HepG2 (cell line): ENCODE data around the gene RIOK3. TPM values are rescaled to one million over a fixed set of nuclear protein-coding genes. Genes with fewer than 3 reads are reported as not detected.

Source experiments
- AGO1 ChIP-seq: fragments of 200-400 bp; formaldehyde crosslinking; IDR thresholded peaks from 2 replicates; pipeline ENCODE4 v1.6.1; 2017; ENCODE audit warnings: mild to moderate bottlenecking, low read depth, low read length, moderate library complexity; ENCODE audit not compliant: poor library complexity, severe bottlenecking
- ATF7-NPFF ChIP-seq: sonication (generic); formaldehyde crosslinking; IDR thresholded peaks from 2 replicates; pipeline ENCODE4 v1.8.1; 2023; ENCODE audit warnings: mild to moderate bottlenecking, low read depth, missing genetic modification reagents, moderate library complexity
- BHLHE40 ChIP-seq: IDR thresholded peaks from 2 replicates; pipeline ENCODE4 v1.6.1; 2011; ENCODE audit warnings: low read length, improper control_type of control experiment
- CENPT ChIP-seq: sonication (generic); formaldehyde crosslinking; IDR thresholded peaks from 2 replicates; pipeline ENCODE4 v1.8.0; 2022; ENCODE audit warnings: low read depth, mild to moderate bottlenecking, moderate library complexity, missing genetic modification reagents
- EP300 ChIP-seq, 3 experiments: sonication (generic) in 1 of 3; formaldehyde crosslinking in 1 of 3; IDR thresholded peaks; 2 replicates each; pipeline versions ENCODE4 v1.5.1 to v1.6.1; 2011 to 2020; ENCODE audit warnings: low read depth in 2 of 3, low read length in 2 of 3, borderline replicate concordance in 1 of 3, improper control_type of control experiment in 1 of 3, mild to moderate bottlenecking in 1 of 3, missing genetic modification reagents in 1 of 3, moderate library complexity in 1 of 3
- FOXC1 ChIP-seq: sonication (generic); formaldehyde crosslinking; IDR thresholded peaks from 2 replicates; pipeline ENCODE4 v1.8.0; 2022; ENCODE audit warnings: mild to moderate bottlenecking, missing genetic modification reagents, borderline replicate concordance
- HNRNPH1 ChIP-seq: fragments of 200-400 bp; formaldehyde crosslinking; optimal IDR thresholded peaks from 2 replicates; pipeline ENCODE3; 2017; ENCODE audit warnings: mild to moderate bottlenecking, low read depth, low read length
- KLF6 ChIP-seq: IDR thresholded peaks from 2 replicates; pipeline ENCODE4 v1.8.0; 2016; ENCODE audit warnings: missing biosample characterization, missing genetic modification reagents
- LCORL ChIP-seq, 2 experiments: fragments of 450-650 bp in 1 of 2; sonication (generic) in 1 of 2; formaldehyde crosslinking in 1 of 2; IDR thresholded peaks; 2 replicates each; pipeline versions ENCODE4 v1.5.0 to v1.6.1; 2017 to 2020; ENCODE audit warnings: antibody characterized with exemption in 1 of 2, missing genetic modification reagents in 1 of 2
- MZF1 ChIP-seq: sonication (generic); formaldehyde crosslinking; IDR thresholded peaks from 2 replicates; pipeline ENCODE4 v1.8.1; 2023; ENCODE audit warnings: mild to moderate bottlenecking, missing genetic modification reagents, borderline replicate concordance
- NBN ChIP-seq: fragments of 450-650 bp; conservative IDR thresholded peaks from 2 replicates; pipeline ENCODE4 v1.6.1; 2017
- NRL ChIP-seq: sonication (generic); formaldehyde crosslinking; IDR thresholded peaks from 2 replicates; pipeline ENCODE4 v1.5.0; 2020; ENCODE audit warnings: missing genetic modification reagents, mild to moderate bottlenecking, moderate library complexity, borderline replicate concordance
- PHF21A ChIP-seq: sonication (generic); formaldehyde crosslinking; IDR thresholded peaks from 2 replicates; pipeline ENCODE4 v1.5.0; 2020; ENCODE audit warnings: mild to moderate bottlenecking, missing genetic modification reagents
- RFXAP ChIP-seq: sonication (generic); formaldehyde crosslinking; IDR thresholded peaks from 2 replicates; pipeline ENCODE4 v1.4.0; 2020; ENCODE audit warnings: missing genetic modification reagents, borderline replicate concordance
- SCMH1 ChIP-seq: sonication (generic); formaldehyde crosslinking; IDR thresholded peaks from 2 replicates; pipeline ENCODE4 v1.9.0; 2021; ENCODE audit warnings: missing genetic modification reagents, mild to moderate bottlenecking, borderline replicate concordance
- SMYD3 ChIP-seq: sonication (generic); formaldehyde crosslinking; IDR thresholded peaks from 2 replicates; pipeline ENCODE4 v1.8.1; 2023; ENCODE audit warnings: mild to moderate bottlenecking, missing genetic modification reagents
- SRSF9 ChIP-seq: fragments of 200-400 bp; formaldehyde crosslinking; IDR thresholded peaks from 2 replicates; pipeline ENCODE4 v1.6.1; 2018; ENCODE audit warnings: borderline replicate concordance, mild to moderate bottlenecking, low read depth, low read length; ENCODE audit not compliant: insufficient read depth, poor library complexity, severe bottlenecking
- TBX2 ChIP-seq: sonication (generic); formaldehyde crosslinking; IDR thresholded peaks from 2 replicates; pipeline ENCODE4 v1.5.0; 2020; ENCODE audit warnings: missing genetic modification reagents, mild to moderate bottlenecking, borderline replicate concordance
- ZBTB3 ChIP-seq: sonication (generic); formaldehyde crosslinking; IDR thresholded peaks from 2 replicates; pipeline ENCODE4 v1.4.0; 2020; ENCODE audit warnings: low read depth, mild to moderate bottlenecking, moderate library complexity, missing genetic modification reagents, borderline replicate concordance
- ZBTB42 ChIP-seq: sonication (generic); formaldehyde crosslinking; IDR thresholded peaks from 2 replicates; pipeline ENCODE4 v1.5.0; 2020; ENCODE audit warnings: mild to moderate bottlenecking, missing genetic modification reagents
- ZC3H4 ChIP-seq: sonication (generic); formaldehyde crosslinking; IDR thresholded peaks from 2 replicates; pipeline ENCODE4 v1.4.0; 2020; ENCODE audit warnings: missing genetic modification reagents, borderline replicate concordance
- ZEB1 ChIP-seq: IDR thresholded peaks from 2 replicates; pipeline ENCODE4 v1.6.1; 2012; ENCODE audit warnings: mild to moderate bottlenecking, low read depth, inconsistent platforms; ENCODE audit not compliant: insufficient replicate concordance
- ZFP36 ChIP-seq: fragments of 150-350 bp; IDR thresholded peaks from 2 replicates; pipeline ENCODE4 v1.6.1; 2018; ENCODE audit warnings: borderline replicate concordance, low read length, low read depth; ENCODE audit not compliant: partially characterized antibody
- ZNF264 ChIP-seq: sonication (generic); formaldehyde crosslinking; IDR thresholded peaks from 2 replicates; pipeline ENCODE4 v1.4.0; 2020; ENCODE audit warnings: missing genetic modification reagents
- ZNF570 ChIP-seq: sonication (generic); formaldehyde crosslinking; IDR thresholded peaks from 2 replicates; pipeline ENCODE4 v1.4.0; 2020; ENCODE audit warnings: mild to moderate bottlenecking, missing genetic modification reagents, borderline replicate concordance
- ZNF572 ChIP-seq: sonication (generic); formaldehyde crosslinking; IDR thresholded peaks from 2 replicates; pipeline ENCODE4 v1.5.1; 2020; ENCODE audit warnings: mild to moderate bottlenecking, missing genetic modification reagents
- ZNF605 ChIP-seq: sonication (generic); formaldehyde crosslinking; IDR thresholded peaks from 2 replicates; pipeline ENCODE4 v1.8.0; 2022; ENCODE audit warnings: mild to moderate bottlenecking, missing genetic modification reagents
- ZNF672 ChIP-seq: sonication (generic); formaldehyde crosslinking; IDR thresholded peaks from 2 replicates; pipeline ENCODE4 v1.8.1; 2022; ENCODE audit warnings: missing genetic modification reagents
- ZNF878 ChIP-seq: sonication (generic); formaldehyde crosslinking; IDR thresholded peaks from 2 replicates; pipeline ENCODE4 v1.8.1; 2023; ENCODE audit warnings: mild to moderate bottlenecking, missing genetic modification reagents, moderate library complexity
- polyA plus RNA-seq, 8 experiments: library from polyadenylated mRNA; depleted of rRNA in 3 of 8; stranded (reverse) in 7 of 8; unstranded in 1 of 8; fragments of >200 nt; fragmentation: Illumina TruSeq in 4 of 8; extraction: Trizol in 4 of 8; gene quantifications; 2 replicates each; pipeline versions ENCODE4 v1.2.1 to v1.2.3, GENCODE V29; 2011 to 2016; ENCODE audit warnings: low read depth in 4 of 8, missing spikeins in 1 of 8, mixed read lengths in 1 of 8; ENCODE audit not compliant: insufficient read depth in 1 of 8
- total RNA-seq, 5 experiments: library from RNA; depleted of rRNA; stranded (reverse); fragments of >200 nt; fragmentation: Illumina TruSeq; extraction: Trizol; gene quantifications; 2 replicates each; pipeline ENCODE4 v1.2.3, GENCODE V29; 2016; ENCODE audit warnings: low read depth in 1 of 5
- TF ChIP-seq, protein P1 (sequence below): sonication (generic); formaldehyde crosslinking; IDR thresholded peaks from 2 replicates; pipeline ENCODE4 v1.5.0; 2020; ENCODE audit warnings: missing genetic modification reagents, mild to moderate bottlenecking, borderline replicate concordance

RIOK3 gene
- total and polyA plus RNA-seq, 2 of the 13 experiments (the other 11 are each of a cell fraction or from before 2014, with no cell fraction given) = 26.7 to 36.0 TPM

DNA sequence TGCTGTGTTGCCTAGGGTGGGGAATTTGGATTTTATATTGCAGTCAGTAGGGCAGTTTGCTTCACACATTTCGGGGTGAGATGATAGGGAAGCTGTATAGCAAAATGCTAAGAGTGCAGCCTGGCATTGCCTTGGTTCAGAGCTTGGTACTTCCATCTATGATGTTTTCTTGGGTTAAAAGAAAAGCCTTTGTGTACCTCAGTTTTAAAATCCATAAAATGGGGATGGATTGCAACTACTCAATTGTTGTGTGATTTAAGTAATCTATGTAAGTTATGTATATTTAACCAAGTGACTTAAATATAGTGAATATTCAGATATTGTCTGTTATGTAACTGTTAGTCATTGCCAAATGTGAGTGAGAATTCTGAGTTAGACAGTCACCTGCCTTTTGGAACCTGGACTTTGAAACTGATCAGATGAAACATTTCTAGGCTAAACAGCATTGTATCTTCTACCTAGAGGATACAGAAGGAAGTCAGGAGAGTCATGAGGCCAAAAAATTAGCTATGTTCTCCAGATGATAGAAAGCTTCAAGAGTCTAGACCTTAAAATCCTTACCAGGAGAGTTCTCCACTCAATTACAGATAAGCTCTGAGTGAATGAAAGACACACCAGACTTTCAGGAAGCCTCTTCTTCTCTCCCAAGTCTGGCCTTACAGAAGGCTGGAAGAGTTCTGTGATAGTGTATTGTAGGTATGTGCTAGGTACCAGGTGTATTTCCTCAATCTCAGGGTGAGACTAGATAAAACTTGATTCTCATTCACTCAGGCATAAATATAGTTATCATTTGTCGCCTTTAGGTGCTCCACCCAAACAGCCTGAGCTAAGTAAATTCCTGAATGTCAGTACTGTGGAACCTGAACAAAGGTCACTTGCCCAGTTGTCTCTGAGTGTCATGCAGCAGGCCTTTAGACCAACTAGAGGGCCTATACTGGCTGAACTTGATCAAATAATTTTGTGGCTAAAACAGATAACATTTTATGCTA, 7.5 kb downstream of the RIOK3 start (continued):
- TF ChIP-seq SRSF9 = no peak
- TF ChIP-seq ZNF878 (CRISPR knock-in tag) = no peak
- TF ChIP-seq ZC3H4 (CRISPR knock-in tag) = no peak
- no peak for TF ChIP-seq LCORL (IDR thresholded peaks at IDR 0.05)
- peak; percentile 8; the same call in 1 of the 2 replicates for TF ChIP-seq LCORL (CRISPR knock-in tag; IDR thresholded peaks at IDR 0.05)
- TF ChIP-seq CENPT (CRISPR knock-in tag) = no peak
- TF ChIP-seq HNRNPH1 = no peak
- TF ChIP-seq SCMH1 (CRISPR knock-in tag) = no peak
- TF ChIP-seq SMYD3 (CRISPR knock-in tag) = no peak
- TF ChIP-seq ZFP36 = no peak
- TF ChIP-seq ZEB1 = no peak
- TF ChIP-seq BHLHE40 = 0 out of 2 replicates have a peak, but pooled peaks have one; percentile 16
- 0 out of 4 replicates have a peak, but pooled peaks of 1 of the 2 experiments have one; percentile 27 for TF ChIP-seq EP300 (IDR thresholded peaks at IDR 0.05; ENCODE audit: low read depth in 2 of 2, low read length in 2 of 2)
- no peak for TF ChIP-seq EP300 (CRISPR knock-in tag; IDR thresholded peaks at IDR 0.05; ENCODE audit: borderline replicate concordance)
- 0 out of 2 replicates have a peak, but pooled peaks have one; percentile 39 for TF ChIP-seq KLF6 (CRISPR knock-in tag)
- TF ChIP-seq NBN = no peak
- TF ChIP-seq, protein P1, sequence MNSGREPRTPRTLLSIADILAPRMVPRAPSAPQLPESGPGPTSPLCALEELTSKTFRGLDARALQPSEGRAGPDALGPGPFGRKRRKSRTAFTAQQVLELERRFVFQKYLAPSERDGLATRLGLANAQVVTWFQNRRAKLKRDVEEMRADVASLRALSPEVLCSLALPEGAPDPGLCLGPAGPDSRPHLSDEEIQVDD (CRISPR knock-in tag) = no peak
- TF ChIP-seq TBX2 (CRISPR knock-in tag) = peak; percentile 22; the same call in 1 of the 2 replicates
- TF ChIP-seq NRL = no peak
- TF ChIP-seq ZBTB42 (CRISPR knock-in tag) = no peak
- no peak for TF ChIP-seq ZNF570 (CRISPR knock-in tag)
- TF ChIP-seq ZNF264 (CRISPR knock-in tag) = no peak
- no peak for TF ChIP-seq FOXC1 (CRISPR knock-in tag)
- TF ChIP-seq ZNF605 = no peak
- no peak for TF ChIP-seq ATF7-NPFF (CRISPR knock-in tag)
- TF ChIP-seq MZF1 (CRISPR knock-in tag) = no peak
- no peak for TF ChIP-seq ZNF672 (CRISPR knock-in tag)
- no peak for TF ChIP-seq ZBTB3
- TF ChIP-seq RFXAP (CRISPR knock-in tag) = no peak
- no peak for TF ChIP-seq ZNF572 (CRISPR knock-in tag)
- peak; percentile 37; the same call in 1 of the 2 replicates for TF ChIP-seq PHF21A (CRISPR knock-in tag)
- no peak for TF ChIP-seq AGO1
